ENCODE data around the gene GPC3. TPM values are rescaled to one million over a fixed set of nuclear protein-coding genes. Genes with fewer than 3 reads are reported as not detected.
"Not testable (repeated sequence)": the region's sequence is repeated elsewhere in the genome, so short reads cannot be mapped to it uniquely, and the experiment has no call there.

Gene GPC3
- total and polyA plus RNA-seq, 2 experiments from 2014 or later: 36.8 to 60.1 TPM

DNA sequence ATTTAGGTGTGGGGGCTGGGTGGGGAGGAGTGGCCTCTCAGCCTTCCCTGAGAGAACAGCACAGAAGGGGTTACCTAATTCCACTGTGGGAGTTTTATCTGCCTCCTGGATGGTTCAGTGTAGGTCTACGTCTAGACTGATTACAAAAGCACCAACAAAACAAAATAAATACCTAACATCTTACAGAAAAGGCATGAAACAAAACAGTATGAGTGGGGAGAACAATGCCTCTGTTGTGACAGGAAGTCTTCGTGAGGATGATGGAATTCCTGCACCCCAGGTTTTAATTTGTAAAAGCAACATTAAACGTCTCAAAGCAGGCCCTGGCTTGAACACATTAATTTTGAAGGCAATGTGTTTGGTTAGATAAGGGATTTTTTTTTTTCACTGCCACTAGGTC, 458.0 kb downstream of the GPC3 start (continued):
- TF ChIP-seq, protein P1, sequence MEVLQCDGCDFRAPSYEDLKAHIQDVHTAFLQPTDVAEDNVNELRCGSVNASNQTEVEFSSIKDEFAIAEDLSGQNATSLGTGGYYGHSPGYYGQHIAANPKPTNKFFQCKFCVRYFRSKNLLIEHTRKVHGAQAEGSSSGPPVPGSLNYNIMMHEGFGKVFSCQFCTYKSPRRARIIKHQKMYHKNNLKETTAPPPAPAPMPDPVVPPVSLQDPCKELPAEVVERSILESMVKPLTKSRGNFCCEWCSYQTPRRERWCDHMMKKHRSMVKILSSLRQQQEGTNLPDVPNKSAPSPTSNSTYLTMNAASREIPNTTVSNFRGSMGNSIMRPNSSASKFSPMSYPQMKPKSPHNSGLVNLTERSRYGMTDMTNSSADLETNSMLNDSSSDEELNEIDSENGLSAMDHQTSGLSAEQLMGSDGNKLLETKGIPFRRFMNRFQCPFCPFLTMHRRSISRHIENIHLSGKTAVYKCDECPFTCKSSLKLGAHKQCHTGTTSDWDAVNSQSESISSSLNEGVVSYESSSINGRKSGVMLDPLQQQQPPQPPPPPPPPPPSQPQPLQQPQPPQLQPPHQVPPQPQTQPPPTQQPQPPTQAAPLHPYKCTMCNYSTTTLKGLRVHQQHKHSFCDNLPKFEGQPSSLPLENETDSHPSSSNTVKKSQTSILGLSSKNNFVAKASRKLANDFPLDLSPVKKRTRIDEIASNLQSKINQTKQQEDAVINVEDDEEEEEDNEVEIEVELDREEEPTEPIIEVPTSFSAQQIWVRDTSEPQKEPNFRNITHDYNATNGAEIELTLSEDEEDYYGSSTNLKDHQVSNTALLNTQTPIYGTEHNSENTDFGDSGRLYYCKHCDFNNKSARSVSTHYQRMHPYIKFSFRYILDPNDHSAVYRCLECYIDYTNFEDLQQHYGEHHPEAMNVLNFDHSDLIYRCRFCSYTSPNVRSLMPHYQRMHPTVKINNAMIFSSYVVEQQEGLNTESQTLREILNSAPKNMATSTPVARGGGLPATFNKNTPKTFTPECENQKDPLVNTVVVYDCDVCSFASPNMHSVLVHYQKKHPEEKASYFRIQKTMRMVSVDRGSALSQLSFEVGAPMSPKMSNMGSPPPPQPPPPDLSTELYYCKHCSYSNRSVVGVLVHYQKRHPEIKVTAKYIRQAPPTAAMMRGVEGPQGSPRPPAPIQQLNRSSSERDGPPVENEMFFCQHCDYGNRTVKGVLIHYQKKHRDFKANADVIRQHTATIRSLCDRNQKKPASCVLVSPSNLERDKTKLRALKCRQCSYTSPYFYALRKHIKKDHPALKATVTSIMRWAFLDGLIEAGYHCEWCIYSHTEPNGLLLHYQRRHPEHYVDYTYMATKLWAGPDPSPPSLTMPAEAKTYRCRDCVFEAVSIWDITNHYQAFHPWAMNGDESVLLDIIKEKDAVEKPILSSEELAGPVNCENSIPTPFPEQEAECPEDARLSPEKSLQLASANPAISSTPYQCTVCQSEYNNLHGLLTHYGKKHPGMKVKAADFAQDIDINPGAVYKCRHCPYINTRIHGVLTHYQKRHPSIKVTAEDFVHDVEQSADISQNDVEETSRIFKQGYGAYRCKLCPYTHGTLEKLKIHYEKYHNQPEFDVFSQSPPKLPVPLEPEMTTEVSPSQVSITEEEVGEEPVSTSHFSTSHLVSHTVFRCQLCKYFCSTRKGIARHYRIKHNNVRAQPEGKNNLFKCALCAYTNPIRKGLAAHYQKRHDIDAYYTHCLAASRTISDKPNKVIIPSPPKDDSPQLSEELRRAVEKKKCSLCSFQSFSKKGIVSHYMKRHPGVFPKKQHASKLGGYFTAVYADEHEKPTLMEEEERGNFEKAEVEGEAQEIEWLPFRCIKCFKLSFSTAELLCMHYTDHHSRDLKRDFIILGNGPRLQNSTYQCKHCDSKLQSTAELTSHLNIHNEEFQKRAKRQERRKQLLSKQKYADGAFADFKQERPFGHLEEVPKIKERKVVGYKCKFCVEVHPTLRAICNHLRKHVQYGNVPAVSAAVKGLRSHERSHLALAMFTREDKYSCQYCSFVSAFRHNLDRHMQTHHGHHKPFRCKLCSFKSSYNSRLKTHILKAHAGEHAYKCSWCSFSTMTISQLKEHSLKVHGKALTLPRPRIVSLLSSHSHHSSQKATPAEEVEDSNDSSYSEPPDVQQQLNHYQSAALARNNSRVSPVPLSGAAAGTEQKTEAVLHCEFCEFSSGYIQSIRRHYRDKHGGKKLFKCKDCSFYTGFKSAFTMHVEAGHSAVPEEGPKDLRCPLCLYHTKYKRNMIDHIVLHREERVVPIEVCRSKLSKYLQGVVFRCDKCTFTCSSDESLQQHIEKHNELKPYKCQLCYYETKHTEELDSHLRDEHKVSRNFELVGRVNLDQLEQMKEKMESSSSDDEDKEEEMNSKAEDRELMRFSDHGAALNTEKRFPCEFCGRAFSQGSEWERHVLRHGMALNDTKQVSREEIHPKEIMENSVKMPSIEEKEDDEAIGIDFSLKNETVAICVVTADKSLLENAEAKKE (CRISPR knock-in tag; IDR thresholded peaks at IDR 0.05): no peak
- no peak for TF ChIP-seq CREB1 (CRISPR knock-in tag; IDR thresholded peaks at IDR 0.05; ENCODE audit: low read depth)

DNA sequence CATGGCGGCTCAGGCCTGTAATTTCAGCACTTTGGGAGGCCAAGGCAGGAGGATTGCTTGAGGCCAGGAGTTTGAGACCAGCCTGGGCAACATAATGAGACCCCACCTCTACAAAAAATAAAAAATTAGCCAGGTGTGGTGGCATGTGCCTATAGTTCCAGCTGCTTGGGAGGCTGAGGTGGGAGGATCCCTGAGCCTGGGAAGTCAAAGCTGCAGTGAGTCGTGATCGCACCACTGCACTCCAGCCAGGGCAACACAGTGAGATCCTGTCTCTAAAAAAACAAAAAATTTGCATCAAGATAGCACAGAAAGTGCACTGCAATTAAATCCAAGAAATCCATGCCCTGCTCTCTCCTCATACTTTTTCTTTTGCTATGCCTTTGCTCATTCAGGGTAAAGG, 458.6 kb downstream of the GPC3 start:
- DNase-seq (ENCODE audit: low spot score); H3K4me3 Mint-ChIP-seq; H3K79me2 ChIP-seq (replicated peaks; ENCODE audit: insufficient read depth); H2AFZ ChIP-seq; H3K9me2 ChIP-seq (ENCODE audit: insufficient read depth); H3K27me3 ChIP-seq (ENCODE audit: insufficient read depth); H3K4me3 ChIP-seq; H3K36me3 Mint-ChIP-seq (ENCODE audit: low read depth); H3K36me3 ChIP-seq (ENCODE audit: insufficient read depth); H3K27me3 Mint-ChIP-seq (ENCODE audit: insufficient read depth, low read depth, poor library complexity); H3K9me3 Mint-ChIP-seq; H3K27ac Mint-ChIP-seq; H3F3A ChIP-seq (replicated peaks; ENCODE audit: low read depth); H4K20me1 ChIP-seq (replicated peaks; ENCODE audit: insufficient read depth); ATAC-seq: not testable (repeated sequence)
- H3K27ac ChIP-seq (ENCODE audit: low read depth): peak overlapping the region; percentile 90
- peaks cover 11% of the 10 kb centered on the region for H3K4me1 Mint-ChIP-seq
- H3K4me2 ChIP-seq: peak overlapping the region; percentile 62; the same call in 1 of the 2 replicates
- peaks cover 10% of the 10 kb centered on the region; the same call in 1 of the 2 replicates for H3K4me1 ChIP-seq (ENCODE audit: insufficient read depth)

DNA sequence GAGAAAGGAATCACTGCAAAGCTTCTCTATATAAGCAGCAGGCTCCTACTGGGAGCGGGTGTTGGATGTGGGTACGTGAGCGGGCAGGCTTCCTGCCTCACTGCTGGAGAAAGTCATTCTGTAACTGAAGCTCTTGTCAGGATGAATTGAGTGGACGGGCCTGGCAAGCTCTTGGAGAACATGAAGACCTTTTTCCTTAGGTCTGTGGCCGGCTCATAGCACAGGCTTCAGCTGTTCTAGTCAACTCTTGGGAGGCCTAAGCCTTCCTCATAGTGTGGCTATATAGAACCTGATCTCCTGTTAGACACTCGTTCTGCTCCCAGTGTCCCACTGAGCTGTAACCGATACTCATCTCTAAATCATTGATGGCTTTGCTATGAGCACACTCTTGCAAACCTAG, 461.9 kb downstream of the GPC3 start:
- H3K27ac Mint-ChIP-seq: no peak overlapping the region
- ATAC-seq: no peak
- TF ChIP-seq JUNB (IDR thresholded peaks at IDR 0.05; ENCODE audit: unreplicated experiment): no peak
- no peak for TF ChIP-seq NANOG (IDR thresholded peaks at IDR 0.05; ENCODE audit: borderline replicate concordance)
- TF ChIP-seq, protein P2, sequence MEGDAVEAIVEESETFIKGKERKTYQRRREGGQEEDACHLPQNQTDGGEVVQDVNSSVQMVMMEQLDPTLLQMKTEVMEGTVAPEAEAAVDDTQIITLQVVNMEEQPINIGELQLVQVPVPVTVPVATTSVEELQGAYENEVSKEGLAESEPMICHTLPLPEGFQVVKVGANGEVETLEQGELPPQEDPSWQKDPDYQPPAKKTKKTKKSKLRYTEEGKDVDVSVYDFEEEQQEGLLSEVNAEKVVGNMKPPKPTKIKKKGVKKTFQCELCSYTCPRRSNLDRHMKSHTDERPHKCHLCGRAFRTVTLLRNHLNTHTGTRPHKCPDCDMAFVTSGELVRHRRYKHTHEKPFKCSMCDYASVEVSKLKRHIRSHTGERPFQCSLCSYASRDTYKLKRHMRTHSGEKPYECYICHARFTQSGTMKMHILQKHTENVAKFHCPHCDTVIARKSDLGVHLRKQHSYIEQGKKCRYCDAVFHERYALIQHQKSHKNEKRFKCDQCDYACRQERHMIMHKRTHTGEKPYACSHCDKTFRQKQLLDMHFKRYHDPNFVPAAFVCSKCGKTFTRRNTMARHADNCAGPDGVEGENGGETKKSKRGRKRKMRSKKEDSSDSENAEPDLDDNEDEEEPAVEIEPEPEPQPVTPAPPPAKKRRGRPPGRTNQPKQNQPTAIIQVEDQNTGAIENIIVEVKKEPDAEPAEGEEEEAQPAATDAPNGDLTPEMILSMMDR (conservative IDR thresholded peaks at IDR 0.05; ENCODE audit: low read depth in 2 of 2): no peak

More for the DNA sequence above, 461.9 kb downstream of the GPC3 start:
- no peaks in the 10 kb centered on the region for H3K9me2 ChIP-seq (ENCODE audit: insufficient read depth)
- Mint-ChIP-seq H3K9me3 (no peaks in the 10 kb centered on the region; the same call in 2 of the 3 replicates), H3K4me3 (no peak overlapping the region), H3K36me3 (ENCODE audit: low read depth) (no peaks in the 10 kb centered on the region), H3K4me1 (peaks cover 11% of the 10 kb centered on the region), H3K27me3 (ENCODE audit: insufficient read depth, low read depth, poor library complexity) (no peaks in the 10 kb centered on the region)
- no peak overlapping the region for H3K4me2 ChIP-seq
- H2AFZ ChIP-seq: no peak overlapping the region
- H3K79me2 ChIP-seq (replicated peaks; ENCODE audit: insufficient read depth): no peaks in the 10 kb centered on the region
- H3K4me3 ChIP-seq: no peak overlapping the region
- H4K20me1 ChIP-seq (replicated peaks; ENCODE audit: insufficient read depth): no peaks in the 10 kb centered on the region
- H3K4me1 ChIP-seq (ENCODE audit: insufficient read depth): peaks cover 10% of the 10 kb centered on the region; the same call in 1 of the 2 replicates
- no peak overlapping the region for H3K27ac ChIP-seq (ENCODE audit: low read depth)
- no peaks in the 10 kb centered on the region for H3K27me3 ChIP-seq (ENCODE audit: insufficient read depth)
- DNase-seq (ENCODE audit: low spot score): no peak
- no peaks in the 10 kb centered on the region for H3K36me3 ChIP-seq (ENCODE audit: insufficient read depth)
- H3F3A ChIP-seq (replicated peaks; ENCODE audit: low read depth): 0 out of 2 replicates have a peak, but pooled peaks cover 5% of the 10 kb centered on the region

Measured in GM23338 (cell line).